Esophagus muscularis mucosa (tissue), 4 donors: ENCODE data around the gene PTPRU. TPM values are rescaled to one million over a fixed set of nuclear protein-coding genes. Genes with fewer than 3 reads are reported as not detected.

Experiments
- DNase-seq: peaks from one replicate; pipeline ENCODE4 v3.0.0-alpha.2; 2017; ENCODE audit errors: extremely low spot score
- H3K27ac ChIP-seq, 4 donors: fragments of 200-600 bp; sonication (generic); replicated peaks in 1 of 4; 1 replicate in 3 of 4; 2 replicates in 1 of 4; pipeline ENCODE4 v1.5.1; 2016 to 2019; ENCODE audit warnings: mild to moderate bottlenecking in 1 of 4
- H3K27me3 ChIP-seq, 4 donors: fragments of 200-600 bp; sonication (generic); one replicate each; pipeline versions ENCODE4 v1.5.1 to v1.6.0; 2016 to 2019
- H3K36me3 ChIP-seq, 4 donors: fragments of 200-600 bp; sonication (generic); one replicate each; pipeline ENCODE4 v1.5.1; 2016 to 2019
- H3K4me1 ChIP-seq, 4 donors: fragments of 200-600 bp; sonication (generic); one replicate each; pipeline ENCODE4 v1.5.1; 2016 to 2019
- H3K4me3 ChIP-seq, 4 donors: fragments of 200-600 bp; sonication (generic); 1 replicate in 2 of 4; 2 replicates in 2 of 4; pipeline ENCODE4 v1.5.1; 2016 to 2019; ENCODE audit warnings: mild to moderate bottlenecking in 4 of 4, moderate library complexity in 1 of 4
- H3K9me3 ChIP-seq, 4 donors: fragments of 200-600 bp; sonication (generic); 1 replicate in 3 of 4; 2 replicates in 1 of 4; pipeline ENCODE4 v1.5.1; 2016 to 2019
- CTCF ChIP-seq, 3 experiments: fragments of 200-600 bp in 2 of 3; fragments of 450-650 bp in 1 of 3; sonication (generic) in 2 of 3; IDR thresholded peaks; one replicate each; pipeline ENCODE4 v1.5.1; 2017 to 2019; ENCODE audit warnings: antibody characterized with exemption in 3 of 3, mild to moderate bottlenecking in 2 of 3, moderate library complexity in 1 of 3
- EP300 ChIP-seq: sonication (generic); formaldehyde crosslinking; IDR thresholded peaks from one replicate; pipeline ENCODE4 v1.6.1; 2017; ENCODE audit warnings: antibody characterized with exemption
- POLR2A ChIP-seq: fragments of 450-650 bp; IDR thresholded peaks from one replicate; pipeline ENCODE4 v1.6.1; 2017; ENCODE audit warnings: antibody characterized with exemption, moderate library complexity, mild to moderate bottlenecking, low read depth
- POLR2AphosphoS5 ChIP-seq, 2 donors: sonication (generic); formaldehyde crosslinking; IDR thresholded peaks; one replicate each; pipeline ENCODE4 v1.6.1; 2017; ENCODE audit warnings: antibody characterized with exemption in 2 of 2
- WGBS: methylation state at CpG from one replicate; pipeline ENCODE4 v1.1.5; 2018; 5-methylcytosine and 5-hydroxymethylcytosine counted together
- intact Hi-C: fragments of 100-400 bp; cut with DNase I; formaldehyde crosslinking; loops from one replicate; pipeline ENCODE4 v1.15.1; 2023
- total RNA-seq, 4 donors: library from RNA; depleted of rRNA; stranded (reverse); fragments of >200 nt; gene quantifications; one replicate each; pipeline versions ENCODE4 v1.1.0 to v1.2.1, GENCODE V29; 2016

PTPRU gene
- total RNA-seq, 4 donors from 2014 or later = 19.5 to 32.7 (median 27.5) TPM

- WGBS = 90% methylated on average over 3 of the region's 3 CpGs
- Histone ChIP-seq H3K4me1 (peaks cover 0 to 9% (median 2%) of the 10 kb centered on the region in 4 donors), H3K27ac (no peak overlapping the region), H3K4me3 (no peak overlapping the region), H3K9me3 (no peaks in the 10 kb centered on the region), H3K27me3 (peaks cover 0 to 5% (median 0%) of the 10 kb centered on the region in 4 donors), H3K36me3 (no peaks in the 10 kb centered on the region)
- TF ChIP-seq POLR2A = no peak
- no peak for TF ChIP-seq POLR2AphosphoS5 (IDR thresholded peaks at IDR 0.05)
- TF ChIP-seq CTCF (IDR thresholded peaks at IDR 0.05) = no peak
- TF ChIP-seq EP300 = no peak
- no peak for DNase-seq
- intact Hi-C loops = no loop called here
These were observed 16.9 kb downstream of the PTPRU start for GRCh38 chr1:29253180-29253579.

GRCh38 chr1:29254346-29254745, 18.0 kb downstream of the PTPRU start:
- DNase-seq = no peak
- intact Hi-C loops = no loop called here
- WGBS = 89% methylated on average over 7 of the region's 7 CpGs
- H3K9me3 ChIP-seq = no peaks in the 10 kb centered on the region
- H3K4me1 ChIP-seq = peaks cover 4 to 16% (median 8%) of the 10 kb centered on the region in 4 donors
- TF ChIP-seq POLR2AphosphoS5 (IDR thresholded peaks at IDR 0.05) = no peak
- TF ChIP-seq EP300 = no peak
- H3K4me3 ChIP-seq = no peak overlapping the region
- H3K36me3 ChIP-seq = no peaks in the 10 kb centered on the region
- peaks cover 0 to 16% (median 0%) of the 10 kb centered on the region in 4 donors for H3K27me3 ChIP-seq
- no peak overlapping the region for H3K27ac ChIP-seq

- no peaks in the 10 kb centered on the region for H3K9me3 ChIP-seq
- DNase-seq = no peak
- WGBS = 91% methylated on average over 8 of the region's 10 CpGs
- H3K36me3 ChIP-seq = no peaks in the 10 kb centered on the region
- intact Hi-C loops = no loop called here
- H3K27ac ChIP-seq = no peak overlapping the region
- peaks cover 0 to 25% (median 0%) of the 10 kb centered on the region in 4 donors for H3K27me3 ChIP-seq
- no peak for TF ChIP-seq POLR2AphosphoS5 (IDR thresholded peaks at IDR 0.05)
- TF ChIP-seq CTCF (IDR thresholded peaks at IDR 0.05) = no peak
- no peak for TF ChIP-seq EP300
- no peak for TF ChIP-seq POLR2A
- no peak overlapping the region for H3K4me3 ChIP-seq
- peaks cover 12 to 25% (median 16%) of the 10 kb centered on the region in 4 donors for H3K4me1 ChIP-seq
These were observed 18.9 kb downstream of the PTPRU start for GRCh38 chr1:29255134-29255666.

GRCh38 chr1:29256394-29256793, 20.1 kb downstream of the PTPRU start:
- no peak for DNase-seq
- H3K4me1 ChIP-seq = peaks cover 12 to 32% (median 20%) of the 10 kb centered on the region in 4 donors
- no peaks in the 10 kb centered on the region for H3K9me3 ChIP-seq
- no peak overlapping the region for H3K4me3 ChIP-seq
- H3K27me3 ChIP-seq = peaks cover 0 to 33% (median 0%) of the 10 kb centered on the region in 4 donors
- WGBS = 85% methylated on average over 5 of the region's 5 CpGs
- intact Hi-C loops = no loop called here
- no peaks in the 10 kb centered on the region for H3K36me3 ChIP-seq
- no peak overlapping the region for H3K27ac ChIP-seq
- TF ChIP-seq EP300 = no peak

- WGBS = 51% methylated on average over 7 of the region's 11 CpGs
- TF ChIP-seq POLR2AphosphoS5 (IDR thresholded peaks at IDR 0.05) = no peak
- no peak for TF ChIP-seq EP300
- no peak for TF ChIP-seq CTCF (IDR thresholded peaks at IDR 0.05)
- no peak for TF ChIP-seq POLR2A
- H3K4me3 ChIP-seq = no peak overlapping the region
- H3K27ac ChIP-seq = no peak overlapping the region
- intact Hi-C loops = no loop called here
- no peaks in the 10 kb centered on the region for H3K36me3 ChIP-seq
- no peaks in the 10 kb centered on the region for H3K9me3 ChIP-seq
- no peak for DNase-seq
- H3K27me3 ChIP-seq = peaks cover 0 to 33% (median 0%) of the 10 kb centered on the region in 4 donors
- H3K4me1 ChIP-seq = peaks cover 12 to 32% (median 20%) of the 10 kb centered on the region in 4 donors
These were observed 20.9 kb downstream of the PTPRU start for GRCh38 chr1:29256979-29257804.
